ENCODE measurements around the gene PODXL.

DNA sequence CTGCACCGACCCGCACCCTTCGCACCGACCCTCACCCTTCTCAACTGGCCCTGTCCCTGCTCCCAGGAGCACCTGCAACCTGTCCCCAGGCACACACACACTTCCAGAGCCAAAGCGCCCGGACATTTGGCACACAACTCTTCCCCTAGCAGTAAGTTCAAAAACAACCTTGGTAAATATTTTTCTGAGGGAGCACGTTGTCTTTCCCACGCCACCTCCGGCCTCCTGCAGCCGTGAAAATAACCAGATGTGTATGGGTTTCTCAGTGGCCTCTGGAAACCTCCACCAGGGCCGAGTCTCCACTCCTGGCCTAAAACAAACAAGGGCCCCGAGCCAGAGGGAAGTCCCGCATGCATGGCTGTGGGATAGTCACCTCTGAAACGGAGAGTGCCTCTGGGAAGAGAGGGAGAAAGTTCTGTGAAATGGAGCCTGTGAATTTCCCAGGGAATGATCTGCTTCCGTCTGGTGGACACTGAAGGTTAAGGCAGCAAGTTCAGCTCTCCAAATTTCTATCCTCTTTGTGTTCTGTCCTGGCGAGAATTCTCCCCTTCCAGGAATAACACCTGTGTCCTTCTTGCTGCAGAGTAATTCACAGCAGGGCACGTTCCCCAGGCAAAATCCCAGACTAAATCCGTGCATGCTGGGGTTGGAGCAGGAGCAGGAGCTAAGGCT, 15.8 kb downstream of the PODXL start:
- TF ChIP-seq CTCF (IDR thresholded peaks at IDR 0.05) (no peak), SIN3A (IDR thresholded peaks at IDR 0.05; ENCODE audit: borderline replicate concordance, insufficient read depth, low read depth, low read length) (no peak)
- TF ChIP-seq, protein P1, sequence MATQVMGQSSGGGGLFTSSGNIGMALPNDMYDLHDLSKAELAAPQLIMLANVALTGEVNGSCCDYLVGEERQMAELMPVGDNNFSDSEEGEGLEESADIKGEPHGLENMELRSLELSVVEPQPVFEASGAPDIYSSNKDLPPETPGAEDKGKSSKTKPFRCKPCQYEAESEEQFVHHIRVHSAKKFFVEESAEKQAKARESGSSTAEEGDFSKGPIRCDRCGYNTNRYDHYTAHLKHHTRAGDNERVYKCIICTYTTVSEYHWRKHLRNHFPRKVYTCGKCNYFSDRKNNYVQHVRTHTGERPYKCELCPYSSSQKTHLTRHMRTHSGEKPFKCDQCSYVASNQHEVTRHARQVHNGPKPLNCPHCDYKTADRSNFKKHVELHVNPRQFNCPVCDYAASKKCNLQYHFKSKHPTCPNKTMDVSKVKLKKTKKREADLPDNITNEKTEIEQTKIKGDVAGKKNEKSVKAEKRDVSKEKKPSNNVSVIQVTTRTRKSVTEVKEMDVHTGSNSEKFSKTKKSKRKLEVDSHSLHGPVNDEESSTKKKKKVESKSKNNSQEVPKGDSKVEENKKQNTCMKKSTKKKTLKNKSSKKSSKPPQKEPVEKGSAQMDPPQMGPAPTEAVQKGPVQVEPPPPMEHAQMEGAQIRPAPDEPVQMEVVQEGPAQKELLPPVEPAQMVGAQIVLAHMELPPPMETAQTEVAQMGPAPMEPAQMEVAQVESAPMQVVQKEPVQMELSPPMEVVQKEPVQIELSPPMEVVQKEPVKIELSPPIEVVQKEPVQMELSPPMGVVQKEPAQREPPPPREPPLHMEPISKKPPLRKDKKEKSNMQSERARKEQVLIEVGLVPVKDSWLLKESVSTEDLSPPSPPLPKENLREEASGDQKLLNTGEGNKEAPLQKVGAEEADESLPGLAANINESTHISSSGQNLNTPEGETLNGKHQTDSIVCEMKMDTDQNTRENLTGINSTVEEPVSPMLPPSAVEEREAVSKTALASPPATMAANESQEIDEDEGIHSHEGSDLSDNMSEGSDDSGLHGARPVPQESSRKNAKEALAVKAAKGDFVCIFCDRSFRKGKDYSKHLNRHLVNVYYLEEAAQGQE (IDR thresholded peaks at IDR 0.05; ENCODE audit: insufficient read depth in 1 of 2, low read depth in 2 of 2, low read length in 1 of 2), result no peak
